Retinal pigment epithelial cell (primary cell): ENCODE data around the gene PTPRR.

ENCODE experiments used
- DNase-seq: peaks from one replicate; pipeline ENCODE4 v3.0.0-alpha.2; 2010; ENCODE audit warnings: low read depth
- H3K4me3 ChIP-seq: 2 replicates; pipeline ENCODE4 v1.5.1; 2011; ENCODE audit warnings: mild to moderate bottlenecking, low read length, control low read depth, moderate library complexity
- CTCF ChIP-seq: conservative IDR thresholded peaks from 2 replicates; pipeline ENCODE4 v1.5.1; 2011; ENCODE audit warnings: low read depth, low read length, control low read depth, inconsistent platforms

Gene PTPRR

GRCh38 chr12:70711831-70712230 lies 208.7 kb downstream of the PTPRR start:
- no peak for TF ChIP-seq CTCF
- DNase-seq: no peak
- H3K4me3 ChIP-seq: no peak overlapping the region

GRCh38 chr12:70709022-70709421 lies 211.5 kb downstream of the PTPRR start:
- no peak for TF ChIP-seq CTCF
- no peak overlapping the region for H3K4me3 ChIP-seq
- DNase-seq: no peak

- DNase-seq: no peak
- no peak for TF ChIP-seq CTCF
- no peak overlapping the region for H3K4me3 ChIP-seq
Measured at GRCh38 chr12:70706611-70707010, 213.9 kb downstream of the PTPRR start.

GRCh38 chr12:70698345-70698744 lies 222.2 kb downstream of the PTPRR start:
- no peak overlapping the region for H3K4me3 ChIP-seq
- TF ChIP-seq CTCF: no peak
- DNase-seq: no peak

- TF ChIP-seq CTCF: no peak
- no peak for DNase-seq
- no peak overlapping the region for H3K4me3 ChIP-seq
Measured at GRCh38 chr12:70695361-70696023, 225.0 kb downstream of the PTPRR start.

GRCh38 chr12:70692681-70693288 lies 227.8 kb downstream of the PTPRR start:
- DNase-seq: no peak
- peak; percentile 72 for TF ChIP-seq CTCF
- no peak overlapping the region for H3K4me3 ChIP-seq

GRCh38 chr12:70691018-70691672 lies 229.4 kb downstream of the PTPRR start:
- DNase-seq: peak; percentile 80
- TF ChIP-seq CTCF: no peak
- H3K4me3 ChIP-seq: no peak overlapping the region
